Measurements from ENCODE around the gene GAL3ST2.
"Not testable (repeated sequence)": the region's sequence is repeated elsewhere in the genome, so short reads cannot be mapped to it uniquely, and the experiment has no call there.

Gene GAL3ST2

DNA sequence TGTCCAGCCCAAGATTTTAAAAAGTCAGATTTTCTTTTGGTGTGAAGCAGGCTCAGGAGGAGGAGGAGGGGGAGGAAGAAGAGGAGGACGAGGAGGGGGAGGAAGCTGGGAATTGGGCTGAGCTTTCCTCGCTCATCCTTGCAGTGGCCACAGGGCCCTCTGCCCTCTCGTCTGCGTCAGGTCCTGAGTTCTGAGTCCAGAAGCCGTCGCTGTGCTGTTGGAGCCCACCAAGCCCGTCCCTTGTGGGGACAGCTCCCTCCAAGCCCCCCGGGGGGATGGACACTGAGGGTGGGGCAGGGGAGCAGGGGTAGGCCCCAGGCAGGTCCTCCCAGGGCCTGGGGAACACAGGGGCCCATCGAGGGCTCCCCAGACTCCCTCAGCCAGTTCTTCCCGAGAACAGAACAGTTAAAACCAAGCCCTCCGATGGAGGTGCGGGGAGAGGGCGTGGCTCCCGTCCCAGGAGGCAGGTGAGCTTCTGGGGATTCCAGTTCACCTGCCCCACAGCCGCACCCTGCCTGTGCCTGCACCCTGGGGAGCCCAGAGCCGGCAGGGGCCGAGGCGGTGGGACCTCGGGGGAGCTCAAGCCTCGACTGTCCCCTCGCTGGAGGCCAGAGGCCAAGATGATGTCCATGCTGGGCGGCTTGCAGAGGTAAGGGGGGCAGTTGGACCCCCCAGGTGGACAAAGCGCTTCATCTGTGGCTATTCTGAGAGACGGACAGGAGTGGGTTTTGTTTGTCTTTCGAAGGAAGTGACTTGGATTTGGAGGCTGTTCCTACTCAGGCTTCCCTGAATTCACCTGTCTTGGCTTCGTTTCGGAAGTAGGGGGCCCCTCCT is at the start of gene GAL3ST2:
Gene GAL3ST2, plus strand, starts transcription at position 487 of the 834 bp plus-strand sequence. Its CDS starts 134 bp downstream, at position 621.
- no peak for DNase-seq (ENCODE audit: low read depth in 2 of 2)

DNA sequence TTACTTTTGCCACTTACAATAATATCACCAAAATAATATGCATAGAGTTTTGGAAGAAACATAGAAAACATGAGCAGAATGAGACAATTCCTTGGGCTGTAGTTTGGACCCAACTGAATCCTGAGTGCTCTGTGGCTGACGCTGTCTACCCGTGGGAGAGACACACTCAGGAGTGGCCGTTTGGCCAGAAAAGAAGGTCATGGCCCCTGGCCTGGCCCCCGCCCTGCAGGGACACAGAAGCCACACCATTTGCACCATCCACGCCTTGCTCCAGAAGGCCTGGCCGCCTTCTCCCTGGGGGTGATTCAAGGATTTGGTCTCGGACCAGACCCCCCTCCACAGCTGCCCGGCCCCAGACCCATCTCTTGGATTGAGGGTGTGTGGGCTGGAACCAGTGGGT is 48.6 kb upstream of the GAL3ST2 start:
- no peak for DNase-seq (ENCODE audit: low read depth in 2 of 2)

DNA sequence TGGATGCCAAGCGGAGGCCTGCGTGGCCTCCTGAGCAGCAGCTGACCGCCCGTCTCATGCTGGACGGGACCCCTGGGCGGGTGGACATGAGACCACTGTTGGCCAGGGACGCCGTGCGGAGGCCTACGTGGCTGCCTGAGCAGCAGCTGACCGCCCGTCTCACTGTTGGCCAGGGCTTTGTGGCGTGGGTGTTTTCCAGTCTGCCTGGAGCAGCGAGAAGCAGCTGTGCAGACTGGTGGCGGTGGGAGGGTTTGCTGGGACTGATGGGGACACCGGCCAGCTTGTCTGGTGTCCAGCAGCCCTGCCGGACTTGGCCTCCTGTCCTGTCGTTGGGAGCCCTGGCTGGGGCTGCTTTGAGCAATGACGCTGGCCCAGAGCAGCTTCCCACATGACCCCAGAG is 48.0 kb upstream of the GAL3ST2 start:
- no peak for DNase-seq (ENCODE audit: low read depth in 2 of 2)

GRCh38 chr2:241729868-241730267 is 46.8 kb upstream of the GAL3ST2 start:
- no peak for DNase-seq (ENCODE audit: low read depth in 2 of 2)

- DNase-seq (ENCODE audit: low read depth in 2 of 2): peak in 1 of 2 donors; percentile 31
Measured at GRCh38 chr2:241730671-241731293, 45.8 kb upstream of the GAL3ST2 start.

DNA sequence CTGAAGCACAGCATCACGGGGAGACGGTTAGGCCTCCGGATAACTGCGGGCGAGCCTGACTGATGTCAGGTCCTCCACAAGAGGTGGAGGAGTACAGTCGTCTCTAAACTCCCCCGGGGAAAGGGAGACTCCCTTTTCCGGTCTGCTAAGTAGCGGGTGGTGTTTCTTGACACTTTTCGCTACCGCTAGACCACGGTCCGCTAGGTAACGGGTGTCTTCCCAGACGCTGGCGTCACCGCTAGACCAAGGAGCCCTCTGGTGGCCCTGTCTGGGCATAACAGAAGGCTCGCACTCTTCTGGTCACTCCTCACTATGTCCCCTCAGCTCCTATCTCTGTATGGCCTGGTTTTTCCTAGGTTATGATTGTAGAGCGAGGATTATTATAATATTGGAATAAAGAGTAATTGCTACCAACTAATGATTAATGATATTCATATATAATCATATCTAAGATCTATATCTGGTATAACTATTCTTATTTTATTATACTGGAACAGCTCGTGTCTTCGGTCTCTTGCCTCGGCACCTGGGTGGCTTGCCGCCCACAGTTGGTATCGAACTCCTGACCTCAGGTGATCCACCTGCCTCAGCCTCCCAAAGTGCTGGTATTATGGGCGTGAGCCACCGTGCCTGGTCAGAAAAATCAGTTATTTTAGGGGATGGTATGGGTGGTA is 44.0 kb upstream of the GAL3ST2 start:
- peak; percentile 44 to 61 for DNase-seq (ENCODE audit: low read depth in 2 of 2)

- DNase-seq (ENCODE audit: low read depth in 2 of 2): no peak
Measured at GRCh38 chr2:241733391-241734207, 43.0 kb upstream of the GAL3ST2 start.

DNA sequence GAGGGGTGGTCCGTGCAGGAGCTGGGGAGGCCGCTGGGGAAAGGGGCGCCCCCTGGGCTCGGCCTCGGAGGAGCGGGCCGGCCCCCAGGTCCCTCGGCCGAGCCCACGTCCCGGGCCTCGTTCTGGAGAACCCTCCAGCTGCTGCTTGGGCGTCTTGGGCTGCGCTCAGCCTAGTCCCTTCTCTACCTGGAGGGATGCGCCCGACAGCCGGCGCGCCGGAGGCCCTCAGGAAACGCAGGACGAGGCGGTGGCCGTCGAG is 42.5 kb upstream of the GAL3ST2 start:
- no peak for DNase-seq (ENCODE audit: low read depth in 2 of 2)

- peak; percentile 88 to 93 for DNase-seq (ENCODE audit: low read depth in 2 of 2)
Measured at GRCh38 chr2:241734467-241735208, 42.0 kb upstream of the GAL3ST2 start, which contains the start of gene D2HGDH. Gene D2HGDH (plus strand): TSS chr2:241734630. CDS start chr2:241735225, 595 bp downstream.

DNA sequence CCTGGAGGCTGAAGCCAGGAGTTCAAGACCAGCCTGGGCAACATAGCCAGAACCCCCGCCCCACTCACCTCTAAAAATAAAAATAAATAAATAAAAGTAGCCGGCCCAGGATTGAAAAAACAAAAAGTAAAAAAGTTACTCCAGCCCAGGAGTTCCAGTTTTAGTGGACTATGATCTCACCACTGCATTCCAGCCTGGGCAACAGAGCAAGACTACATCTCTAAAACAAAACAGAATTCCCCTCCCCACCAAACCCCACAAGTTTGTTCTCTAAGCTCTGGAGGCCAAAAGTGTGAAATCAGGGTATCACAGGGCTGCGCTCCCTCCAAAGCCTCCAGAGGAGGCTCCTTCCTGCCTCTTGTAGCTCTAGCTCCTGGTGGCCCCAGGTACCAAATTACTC is 40.5 kb upstream of the GAL3ST2 start:
- no peak for DNase-seq (ENCODE audit: low read depth in 2 of 2)

- DNase-seq (ENCODE audit: low read depth in 2 of 2): no peak
Measured at GRCh38 chr2:241738040-241738686, 38.5 kb upstream of the GAL3ST2 start.

DNA sequence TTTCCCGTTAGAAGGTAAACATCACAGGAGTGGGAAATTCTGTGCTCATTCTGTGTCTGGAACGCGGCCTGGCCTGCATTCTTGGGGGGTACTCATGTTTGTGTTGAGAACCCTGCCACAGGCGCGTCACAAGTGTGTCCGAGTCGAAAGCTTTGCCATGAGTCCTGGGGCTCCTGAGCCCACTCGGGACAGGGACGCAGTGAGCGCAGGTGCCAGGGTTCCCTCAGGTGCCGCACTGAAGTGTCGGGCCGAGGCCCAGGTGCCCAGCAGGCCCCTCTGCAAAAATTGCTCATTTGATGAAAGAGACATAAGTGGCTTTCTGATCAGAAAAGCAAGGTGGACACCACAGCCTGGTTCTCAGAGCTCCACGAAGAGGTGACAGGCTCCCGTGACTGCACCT is 37.4 kb upstream of the GAL3ST2 start:
- no peak for DNase-seq (ENCODE audit: low read depth in 2 of 2)

DNA sequence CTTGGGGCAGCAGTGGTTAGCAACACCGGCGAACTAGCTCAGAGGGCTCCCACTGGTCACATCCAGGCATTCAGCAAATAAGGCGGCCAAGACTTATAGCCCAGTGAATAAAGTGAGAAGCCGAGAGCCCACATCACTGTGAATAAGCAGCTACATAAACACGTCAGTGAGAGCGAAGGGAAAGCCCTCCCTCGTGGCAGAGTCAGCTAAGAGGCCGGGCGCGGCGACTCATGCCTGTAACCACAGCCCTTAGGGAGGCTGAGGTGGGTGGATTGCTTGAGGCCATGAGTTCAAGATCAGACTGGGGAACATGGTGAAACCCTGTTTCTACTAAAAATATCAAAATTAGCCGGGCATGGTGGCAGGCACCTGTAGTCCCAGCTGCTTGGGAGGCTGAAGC is 37.0 kb upstream of the GAL3ST2 start:
- DNase-seq (ENCODE audit: low read depth in 2 of 2): peak; percentile 74 to 75

DNA sequence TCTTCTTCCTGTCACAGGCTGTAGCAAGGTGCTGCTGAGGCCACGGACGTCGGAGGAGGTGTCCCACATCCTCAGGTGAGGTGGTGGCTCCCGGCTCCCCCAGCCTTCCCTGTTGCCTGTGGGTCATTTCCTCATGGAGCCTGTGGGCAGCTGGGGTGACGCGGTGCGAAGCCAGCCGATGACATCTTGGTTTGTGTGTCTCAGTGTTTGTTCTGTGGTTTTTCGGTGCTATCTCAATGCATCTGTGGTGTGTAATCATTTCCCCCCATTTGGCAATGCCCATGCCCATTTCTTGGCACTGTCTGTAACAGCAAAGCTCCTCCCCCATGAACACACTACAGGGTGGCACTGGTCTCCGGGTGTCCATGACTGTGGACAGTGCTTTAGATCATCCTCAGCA is 35.6 kb upstream of the GAL3ST2 start:
- DNase-seq (ENCODE audit: low read depth in 2 of 2): no peak

GRCh38 chr2:241742320-241742939 is 34.2 kb upstream of the GAL3ST2 start:
- DNase-seq (ENCODE audit: low read depth in 2 of 2): no peak

- not testable (repeated sequence) for DNase-seq (ENCODE audit: low read depth in 2 of 2)
Measured at GRCh38 chr2:241743008-241743407, 33.6 kb upstream of the GAL3ST2 start.

GRCh38 chr2:241743620-241744019 is 33.0 kb upstream of the GAL3ST2 start:
- DNase-seq (ENCODE audit: low read depth in 2 of 2): no peak

DNA sequence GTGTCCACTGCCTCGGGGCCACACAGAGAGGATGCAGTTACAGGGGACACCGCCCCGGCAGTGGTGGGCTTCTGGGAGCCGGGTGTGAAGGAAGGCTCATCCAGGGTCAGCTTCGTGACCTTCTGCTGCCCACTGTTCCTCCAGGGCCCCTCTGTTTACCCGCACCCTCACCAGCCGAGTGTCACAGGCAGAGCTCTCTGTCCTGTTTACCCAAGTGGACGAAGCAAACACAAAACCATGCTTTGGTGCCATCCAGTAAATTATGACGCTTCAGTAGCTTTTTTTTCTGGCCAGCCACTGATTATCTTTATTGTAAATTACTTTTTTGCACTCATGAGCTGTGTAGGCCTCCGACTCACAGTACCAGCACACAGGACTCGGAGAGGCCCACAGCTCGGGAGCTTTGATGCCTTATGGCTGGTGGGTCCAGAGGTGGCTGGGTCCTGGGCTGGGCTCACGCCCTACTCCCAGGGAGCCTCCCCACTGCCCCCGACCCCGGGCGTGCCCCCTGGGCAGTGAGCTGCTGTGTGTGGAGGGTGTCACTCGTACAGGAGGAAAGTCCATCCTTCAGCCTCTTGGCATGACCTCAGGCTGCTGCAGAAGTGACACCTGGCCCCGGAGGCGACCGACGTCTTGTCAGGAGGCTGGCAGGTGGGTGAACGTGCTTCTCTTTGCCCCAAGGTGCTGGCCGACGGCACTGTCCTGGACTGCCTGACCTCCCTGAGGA is 32.4 kb upstream of the GAL3ST2 start:
- DNase-seq (ENCODE audit: low read depth in 2 of 2): no peak

DNA sequence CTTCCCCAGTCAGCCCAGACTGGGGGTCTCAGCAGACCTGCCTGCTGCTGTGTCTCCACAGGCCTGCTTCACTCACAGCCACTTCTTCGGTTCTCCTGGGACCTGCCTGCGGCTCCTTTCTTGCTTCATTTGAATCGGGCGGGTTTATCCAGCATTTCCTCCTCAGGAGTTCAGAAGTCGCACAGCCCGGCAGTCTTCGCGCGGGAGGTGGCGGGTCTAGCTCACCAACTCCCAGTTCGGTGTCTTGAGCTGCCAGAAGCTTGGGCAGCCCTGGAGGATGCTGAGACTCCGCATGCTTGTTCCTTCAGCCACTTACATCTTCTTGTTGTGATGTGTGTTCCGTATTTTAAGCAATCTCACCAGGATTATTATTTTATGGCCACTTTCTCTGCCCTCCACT is 31.3 kb upstream of the GAL3ST2 start:
- no peak for DNase-seq (ENCODE audit: low read depth in 2 of 2)

GRCh38 chr2:241746084-241746483 is 30.5 kb upstream of the GAL3ST2 start:
- DNase-seq (ENCODE audit: low read depth in 2 of 2): no peak
